Right renal cortex interstitium (tissue), 3 donors: Measurements from ENCODE around the gene WDR91. TPM values are rescaled to one million over a fixed set of nuclear protein-coding genes. Genes with fewer than 3 reads are reported as not detected.
"Not testable (repeated sequence)": the region's sequence is repeated elsewhere in the genome, so short reads cannot be mapped to it uniquely, and the experiment has no call there.

Experiments
- DNase-seq, 3 donors: peaks; one replicate each; pipeline ENCODE4 v3.0.0-alpha.2; 2013; ENCODE audit warnings: low read depth in 3 of 3, low spot score in 2 of 3
- polyA plus RNA-seq, 3 donors: library from polyadenylated mRNA; unstranded; fragments of 120-200 nt; gene quantifications; one replicate each; pipeline ENCODE4 v1.2.1, GENCODE V29; 2013; ENCODE audit not compliant: insufficient read length in 3 of 3

The WDR91 gene
- polyA plus RNA-seq, 3 donors: 43.8 to 49.5 (median 45.9) TPM

DNA sequence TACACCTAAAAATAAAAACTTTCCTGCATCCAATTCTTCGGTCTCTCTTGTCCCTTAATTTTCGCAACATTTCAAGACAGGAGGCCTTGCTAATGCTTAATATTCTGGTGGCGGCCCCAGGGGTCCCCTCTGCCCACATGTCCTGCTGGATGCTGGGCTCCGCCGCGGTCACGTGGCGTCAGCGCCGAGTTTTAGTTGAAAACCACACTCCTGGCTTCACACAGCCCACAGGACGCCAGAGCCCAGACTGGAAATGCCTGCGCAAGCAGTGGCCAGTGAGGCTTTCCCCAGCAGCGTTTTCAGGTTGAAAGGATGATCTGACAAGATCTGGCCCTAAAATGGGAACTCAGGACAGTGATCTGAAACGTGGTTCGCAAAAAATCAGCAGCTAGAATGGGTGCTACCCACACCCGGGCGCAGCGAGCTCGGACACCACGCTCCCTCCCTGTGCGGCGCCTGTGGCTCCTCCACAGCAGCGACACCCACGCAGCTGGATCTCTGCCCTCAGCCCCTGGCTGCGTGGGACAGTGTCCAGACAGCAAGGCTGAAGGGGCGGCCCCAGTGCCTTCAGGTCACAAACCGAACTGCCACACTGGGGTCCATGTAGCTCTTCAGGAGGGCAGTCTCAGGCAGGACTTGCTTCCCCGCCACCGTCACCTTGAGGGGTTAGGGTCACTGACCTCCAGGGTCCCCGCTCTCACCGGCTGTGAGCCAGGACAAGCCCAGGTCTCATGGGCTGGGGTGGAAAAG lies 29.2 kb downstream of the WDR91 start:
- no peak for DNase-seq

DNA sequence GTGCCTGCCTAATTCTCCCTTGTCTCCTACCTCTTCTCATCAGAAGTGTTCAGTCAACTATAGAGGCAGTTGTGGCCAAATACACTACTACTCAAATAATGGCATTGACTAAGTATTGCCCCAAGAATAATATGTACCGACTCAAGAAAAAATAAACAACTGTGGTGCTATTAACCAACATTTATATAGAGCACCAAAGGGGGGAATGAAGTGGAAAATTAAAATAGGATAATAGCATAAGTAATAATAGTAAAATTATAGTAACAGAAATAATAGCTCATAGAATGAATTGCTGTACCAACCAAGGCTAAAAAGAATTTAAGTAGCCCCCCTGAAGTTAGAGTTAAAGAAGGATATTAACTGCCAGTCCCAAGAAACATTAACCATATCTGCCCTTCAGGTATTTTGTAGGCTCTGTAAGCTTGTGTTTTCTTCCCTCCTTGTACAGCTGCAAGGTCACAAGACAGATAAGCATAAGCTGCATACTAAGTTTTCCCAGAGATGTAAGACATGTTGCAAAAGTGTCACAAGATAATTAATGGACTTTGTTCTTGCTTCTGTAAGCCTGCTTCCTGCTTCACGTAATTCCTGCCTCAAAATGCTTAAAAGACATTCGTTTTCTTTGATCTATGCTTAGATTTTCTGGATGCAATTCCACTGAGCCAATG lies 29.9 kb downstream of the WDR91 start:
- no peak for DNase-seq

DNA sequence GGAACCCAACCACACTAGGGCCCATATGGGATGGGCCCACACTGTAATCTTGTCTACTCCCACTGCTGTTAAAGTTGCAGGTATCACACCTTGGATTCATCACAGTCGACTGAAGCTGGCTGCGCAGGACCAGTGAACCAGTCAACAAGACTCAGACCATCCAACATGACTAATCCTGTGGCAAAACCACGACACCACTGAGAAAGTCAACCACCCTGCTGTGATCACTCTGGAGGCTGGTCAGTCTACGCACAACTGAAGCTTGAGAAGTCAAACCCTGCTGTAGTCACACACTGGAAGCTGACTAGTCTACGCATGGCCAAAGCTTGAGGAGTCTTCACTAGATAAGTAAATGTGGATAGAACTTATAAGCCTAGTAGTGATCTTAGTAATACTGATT lies 31.2 kb downstream of the WDR91 start:
- no peak for DNase-seq

DNA sequence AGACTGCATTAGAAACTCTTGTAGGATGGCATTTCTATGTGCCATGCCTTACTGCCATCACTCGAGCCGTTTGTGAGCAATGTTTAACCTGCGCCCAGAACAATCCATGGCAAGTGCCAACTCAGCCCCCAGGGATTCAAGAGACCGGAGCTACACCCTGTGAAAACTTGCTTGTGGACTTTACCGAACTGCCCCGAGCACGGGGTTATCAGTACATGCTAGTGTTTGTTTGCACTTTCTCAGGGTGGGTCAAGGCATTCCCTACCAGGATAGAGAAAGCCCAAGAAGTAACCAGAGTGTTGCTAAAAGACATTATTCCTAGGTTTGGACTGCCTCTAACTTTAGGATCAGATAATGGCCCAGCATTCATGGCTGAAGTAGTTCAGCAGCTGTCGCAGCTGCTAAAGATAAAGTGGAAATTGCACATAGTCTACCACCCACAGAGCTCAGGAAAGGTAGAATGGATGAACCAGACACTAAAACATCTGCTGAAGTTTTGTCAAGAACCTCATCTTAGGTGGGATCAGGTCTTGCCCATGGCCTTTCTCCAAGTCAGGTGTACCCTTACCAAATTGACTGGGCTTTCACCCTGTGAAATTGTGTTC lies 31.9 kb downstream of the WDR91 start:
- no peak for DNase-seq

DNA sequence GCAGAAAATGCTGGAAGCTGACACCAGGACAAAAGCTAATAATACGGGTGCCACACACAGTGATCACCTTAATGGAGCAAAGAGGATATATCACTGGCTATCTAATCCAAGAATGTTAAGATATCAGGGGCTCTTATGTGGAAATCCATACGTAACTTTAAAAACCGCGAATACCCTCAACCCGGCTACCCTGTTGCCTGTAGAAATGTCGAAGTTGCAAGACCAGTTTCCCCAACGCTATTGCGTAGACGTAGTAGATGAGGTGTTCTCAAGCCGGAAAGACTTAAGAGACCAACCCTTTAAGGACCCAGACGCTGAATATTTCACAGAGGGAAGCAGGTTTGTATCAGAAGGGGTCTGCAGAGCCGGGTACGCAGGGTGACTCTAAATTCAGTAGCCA lies 33.0 kb downstream of the WDR91 start:
- DNase-seq: no peak

DNA sequence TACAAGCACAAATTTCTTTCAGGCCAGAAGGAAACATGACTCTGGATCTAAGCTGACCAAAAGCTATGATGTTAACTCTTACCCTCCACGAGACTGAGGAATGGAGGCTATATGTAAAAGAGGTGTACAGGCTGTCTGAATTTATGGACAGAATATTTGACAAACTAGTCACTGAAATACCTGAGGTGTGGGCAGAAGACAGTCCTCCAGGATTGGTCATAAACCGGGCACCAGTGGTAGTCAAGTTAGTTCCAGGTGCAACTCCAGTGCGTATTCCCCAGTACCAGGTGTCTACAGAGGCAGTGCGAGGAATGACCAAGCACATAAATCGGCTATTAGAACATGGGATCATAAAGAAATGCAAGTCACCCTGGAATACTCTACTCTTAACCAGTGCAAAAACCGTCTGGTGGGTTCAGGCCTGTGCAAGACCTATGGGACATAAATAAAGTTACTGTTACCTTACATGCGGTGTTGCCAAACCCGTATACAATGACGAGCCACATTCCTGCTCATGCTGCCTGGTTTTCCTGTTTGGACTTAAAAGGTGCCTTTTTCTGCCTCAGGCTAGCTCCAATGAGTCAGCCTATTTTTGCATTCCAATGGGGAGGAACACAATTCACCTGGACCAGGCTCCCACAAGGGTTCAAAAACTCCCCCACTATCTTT lies 34.2 kb downstream of the WDR91 start:
- no peak for DNase-seq

DNA sequence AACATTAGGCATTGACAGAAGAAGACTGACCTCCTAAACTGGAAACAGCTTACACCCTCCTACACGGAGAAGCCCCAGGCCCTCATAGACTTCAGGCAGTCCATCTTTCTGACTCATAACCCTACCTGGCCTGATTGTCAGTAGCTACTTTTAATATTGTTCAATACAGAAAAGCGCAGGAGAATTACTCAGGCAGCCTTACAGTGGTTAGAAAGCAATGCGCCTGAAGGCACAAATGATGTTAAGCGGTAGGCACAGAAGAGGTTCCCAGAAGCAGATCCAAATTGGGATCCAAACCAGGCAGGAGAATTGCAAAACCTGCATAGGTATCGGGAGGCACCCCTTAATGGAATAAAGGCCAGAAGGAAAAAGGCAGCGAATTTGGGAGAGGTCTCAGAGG lies 35.4 kb downstream of the WDR91 start:
- no peak for DNase-seq

DNA sequence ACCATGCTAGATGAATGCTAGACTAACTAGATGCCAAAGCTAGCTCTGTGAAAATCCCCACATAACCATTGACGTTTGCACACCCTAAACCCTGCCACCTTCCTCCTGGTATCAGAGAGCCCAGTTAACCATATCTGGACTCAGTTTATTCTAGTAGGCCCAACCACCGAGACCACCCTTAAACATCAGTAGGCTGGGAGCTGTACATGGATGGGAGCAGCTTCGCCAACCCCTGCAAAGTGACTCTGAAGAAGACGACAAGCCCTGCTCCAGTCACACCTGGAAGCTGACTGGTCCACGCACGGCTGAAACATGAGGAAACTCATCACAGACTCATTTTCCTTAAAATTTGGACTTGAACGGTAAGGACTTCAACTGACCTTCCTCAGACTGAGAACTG lies 36.4 kb downstream of the WDR91 start:
- DNase-seq: no peak

DNA sequence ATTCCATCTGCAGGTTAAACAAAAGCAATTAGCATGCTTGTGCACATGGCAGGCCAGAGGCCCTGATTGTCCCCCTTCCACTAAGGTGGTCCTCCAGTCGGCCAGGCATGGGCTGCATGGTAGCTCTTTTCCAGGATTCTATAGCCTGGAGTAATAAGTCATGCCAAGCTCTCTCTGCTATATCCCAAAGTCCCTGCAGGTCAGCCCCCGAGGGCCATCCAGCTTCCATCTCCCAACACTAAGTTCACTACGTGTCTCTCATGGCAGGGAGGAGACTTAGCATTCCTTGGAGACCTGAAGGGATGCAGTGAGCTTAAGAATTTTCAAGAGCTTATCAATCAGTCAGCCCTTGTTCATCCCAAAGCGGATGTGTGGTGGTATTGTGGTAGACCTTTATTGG lies 37.4 kb downstream of the WDR91 start:
- DNase-seq: not testable (repeated sequence)

DNA sequence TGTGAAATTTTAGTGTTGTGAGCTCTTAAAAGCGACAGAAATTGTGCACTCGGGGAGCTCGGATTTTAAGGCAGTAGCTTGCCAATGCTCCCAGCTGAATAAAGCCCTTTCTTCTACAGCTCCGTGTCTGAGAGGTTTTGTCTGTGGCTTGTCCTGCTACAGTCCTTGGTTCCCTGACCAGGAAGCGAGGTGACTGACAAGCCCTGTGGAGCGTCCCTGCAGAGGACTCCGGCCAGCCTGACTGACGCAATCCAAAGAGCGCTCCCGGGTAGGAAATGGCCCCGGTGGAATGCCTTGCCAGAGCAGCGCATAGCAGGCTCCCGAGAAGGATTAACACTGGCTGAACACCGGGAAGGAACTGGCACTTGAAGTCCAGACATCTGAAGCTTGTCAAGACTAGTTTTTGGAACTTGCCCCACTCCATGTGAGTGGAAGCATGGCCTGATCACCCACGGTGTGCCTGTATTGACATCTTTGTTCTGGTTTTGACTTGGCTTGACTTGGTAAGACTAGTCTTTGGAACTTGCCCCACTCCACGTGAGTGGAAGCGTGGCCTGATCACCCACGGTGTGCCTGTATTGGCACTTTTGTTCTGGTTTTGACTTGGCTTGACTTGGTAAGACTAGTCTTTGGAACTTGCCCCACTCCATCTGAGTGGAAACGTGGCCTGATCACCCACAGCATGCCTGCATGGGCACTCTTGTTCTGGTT lies 39.6 kb downstream of the WDR91 start:
- DNase-seq: not testable (repeated sequence)

DNA sequence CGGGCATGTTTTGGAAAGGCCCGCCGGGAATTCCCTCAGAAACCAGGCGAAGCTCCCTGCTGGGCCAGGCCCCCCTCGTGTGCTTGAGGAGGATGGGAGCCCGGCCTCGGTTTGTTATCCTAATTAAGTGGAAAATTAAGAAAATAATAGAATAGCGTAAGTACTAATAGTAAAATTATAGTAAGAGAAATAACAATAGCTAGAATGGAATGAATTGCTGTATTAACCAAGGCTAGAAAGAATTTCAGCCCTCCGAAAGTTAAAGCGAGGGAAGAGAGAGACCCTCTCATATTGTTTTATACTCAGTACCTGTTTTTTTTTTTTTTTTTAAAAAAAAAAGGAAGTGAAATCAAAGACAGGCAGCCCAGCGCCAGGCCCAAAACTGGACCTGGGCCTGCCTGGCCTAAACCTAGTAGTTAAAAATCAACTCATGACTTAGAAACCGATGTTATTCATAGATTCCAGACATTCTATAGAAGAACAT lies 40.3 kb downstream of the WDR91 start:
- not testable (repeated sequence) for DNase-seq

DNA sequence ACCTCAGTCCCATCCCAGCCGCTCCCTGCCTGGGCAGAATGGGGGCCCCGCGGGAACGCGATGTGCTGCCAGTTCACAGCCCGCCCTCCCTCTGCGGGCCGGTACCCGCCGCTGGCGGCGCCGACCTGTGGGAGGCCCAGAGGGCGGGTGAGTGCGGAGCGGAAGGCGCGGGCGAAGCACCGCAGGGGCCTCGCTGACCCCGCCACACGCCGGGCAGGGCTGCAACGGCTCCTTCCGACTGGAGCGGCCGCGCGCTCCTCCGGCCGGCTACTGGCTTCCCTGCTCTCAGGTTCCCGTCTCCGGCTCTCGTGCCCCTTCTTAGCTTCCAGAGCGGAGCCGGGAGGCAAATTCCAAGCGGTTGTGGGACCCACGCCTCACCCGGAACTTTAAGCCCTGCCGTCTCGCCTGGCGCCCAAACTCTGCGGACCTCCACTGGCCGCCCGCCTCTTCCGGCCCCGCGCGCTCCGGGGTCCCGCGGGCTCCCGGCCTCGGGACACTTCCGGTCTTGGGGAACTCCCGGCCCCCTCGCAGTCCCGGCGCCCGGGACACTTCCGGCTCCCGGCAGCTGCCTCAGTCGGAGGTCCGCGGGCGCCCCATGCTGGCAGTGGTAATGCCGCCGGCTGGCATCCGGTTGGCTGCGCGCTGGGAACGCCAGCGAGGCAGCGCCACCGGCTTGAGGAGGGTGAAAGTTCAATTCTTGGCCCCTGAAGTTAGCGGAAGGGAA lies 40.9 kb downstream of the WDR91 start, which contains the start of gene CYREN:
Gene CYREN (minus strand): TSS at position 434 of the 724 bp plus-strand sequence. CDS start 1,785 bp downstream, outside the sequence.
- DNase-seq: peak in 2 of 3 donors; percentile 85 to 86

DNA sequence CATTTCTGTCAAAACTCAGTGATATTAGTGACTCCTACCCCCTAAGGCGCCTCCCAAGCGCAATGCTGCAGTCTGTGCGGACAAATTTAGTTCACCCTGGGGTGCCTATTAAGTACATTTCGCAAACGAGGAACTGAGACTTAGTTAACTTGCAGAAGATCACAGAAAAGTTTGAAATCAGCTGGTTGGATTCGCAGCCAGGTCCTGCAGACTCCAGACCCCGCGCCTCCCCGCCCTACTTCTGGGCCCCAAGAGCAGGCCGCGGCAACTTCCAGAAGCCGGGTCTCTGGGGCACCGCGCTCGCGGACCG lies 41.4 kb downstream of the WDR91 start:
- no peak for DNase-seq

DNA sequence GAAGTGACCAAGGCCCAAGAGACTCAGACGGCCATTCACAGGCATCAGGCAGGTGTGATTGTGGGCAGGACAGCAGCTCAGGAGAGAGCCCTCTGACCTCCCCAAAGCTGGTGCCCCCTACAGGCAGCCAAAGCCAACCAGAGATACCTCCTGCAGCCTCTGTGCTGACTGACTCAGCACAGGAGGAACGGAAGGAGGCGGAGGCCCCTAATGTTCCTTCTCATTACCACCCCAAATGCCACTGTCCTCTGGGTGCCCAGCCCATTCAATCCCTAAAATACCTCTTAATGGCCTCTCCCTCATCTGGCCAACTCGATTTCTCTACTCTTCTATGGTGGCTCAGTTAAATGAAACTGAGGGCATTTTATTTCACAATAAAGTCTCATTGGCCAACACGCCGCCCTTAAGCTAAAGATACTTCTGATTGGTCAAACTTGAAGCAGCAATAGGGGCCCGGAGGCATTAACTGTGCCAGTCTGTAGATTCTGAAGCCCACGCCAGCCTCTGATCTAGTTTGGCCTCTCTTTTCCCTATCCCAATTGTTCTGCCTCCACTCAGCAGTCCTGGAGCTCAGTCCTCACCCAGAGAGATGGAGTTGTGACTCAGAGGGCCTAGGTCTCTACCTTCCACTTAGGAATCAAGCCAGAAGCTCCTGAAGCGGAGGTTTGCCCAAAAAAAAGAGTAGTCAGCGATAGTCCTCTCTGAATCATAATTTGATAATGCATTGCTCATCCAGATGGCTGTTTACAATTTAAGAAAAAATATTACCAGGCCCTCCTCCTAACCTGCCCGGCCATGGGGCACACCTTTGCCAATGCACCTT lies 42.0 kb downstream of the WDR91 start:
- no peak for DNase-seq

DNA sequence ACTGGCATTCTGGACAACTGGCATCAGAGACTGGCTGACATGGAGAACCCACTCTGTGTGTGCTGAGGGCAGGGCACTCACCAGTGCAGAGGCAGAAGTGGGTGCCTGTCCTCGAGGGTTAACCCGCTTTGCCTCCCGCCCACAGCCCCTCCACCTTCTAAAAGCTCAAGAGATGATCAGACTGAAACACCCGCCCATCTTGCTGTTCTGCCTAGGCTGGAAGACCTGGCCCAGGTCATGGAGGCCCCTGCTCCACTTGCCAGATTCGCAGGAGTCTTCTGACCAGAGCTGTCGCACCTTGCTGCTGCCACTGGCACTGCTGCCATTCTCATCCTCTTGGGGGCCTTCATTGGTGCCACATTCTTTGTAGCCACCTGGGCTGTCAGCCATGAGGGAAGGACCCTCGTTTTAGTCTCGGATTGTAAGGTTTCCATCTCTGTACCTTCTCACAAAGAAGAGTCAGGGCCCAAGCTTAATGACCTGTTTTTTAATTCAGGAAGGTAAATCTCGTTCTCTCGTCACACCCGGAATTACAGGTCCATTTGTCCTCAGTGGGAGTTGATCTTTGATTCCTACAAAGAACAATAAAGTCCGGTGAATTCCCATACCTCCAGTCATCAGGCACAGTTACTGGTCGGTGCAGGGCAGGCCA lies 42.7 kb downstream of the WDR91 start:
- no peak for DNase-seq

DNA sequence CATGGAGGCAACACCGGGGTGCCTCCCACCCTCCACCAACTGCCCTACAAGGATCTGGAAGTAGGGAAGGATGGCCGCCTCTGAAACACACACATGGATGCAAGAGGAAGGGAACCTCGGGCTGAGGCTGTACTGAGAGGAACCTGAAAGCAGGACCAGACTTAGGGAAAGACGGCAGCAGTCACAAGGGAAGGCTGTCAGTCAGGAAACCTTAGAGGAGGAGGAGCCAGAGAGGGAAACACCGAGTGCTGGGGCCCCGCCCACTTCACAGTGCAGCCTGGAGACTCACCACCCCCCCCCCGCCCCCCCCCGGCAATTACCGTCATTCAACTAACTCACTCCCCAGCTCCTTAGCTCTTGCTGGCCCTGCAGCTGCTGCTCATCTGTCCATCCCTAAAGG lies 43.3 kb downstream of the WDR91 start:
- DNase-seq: no peak

DNA sequence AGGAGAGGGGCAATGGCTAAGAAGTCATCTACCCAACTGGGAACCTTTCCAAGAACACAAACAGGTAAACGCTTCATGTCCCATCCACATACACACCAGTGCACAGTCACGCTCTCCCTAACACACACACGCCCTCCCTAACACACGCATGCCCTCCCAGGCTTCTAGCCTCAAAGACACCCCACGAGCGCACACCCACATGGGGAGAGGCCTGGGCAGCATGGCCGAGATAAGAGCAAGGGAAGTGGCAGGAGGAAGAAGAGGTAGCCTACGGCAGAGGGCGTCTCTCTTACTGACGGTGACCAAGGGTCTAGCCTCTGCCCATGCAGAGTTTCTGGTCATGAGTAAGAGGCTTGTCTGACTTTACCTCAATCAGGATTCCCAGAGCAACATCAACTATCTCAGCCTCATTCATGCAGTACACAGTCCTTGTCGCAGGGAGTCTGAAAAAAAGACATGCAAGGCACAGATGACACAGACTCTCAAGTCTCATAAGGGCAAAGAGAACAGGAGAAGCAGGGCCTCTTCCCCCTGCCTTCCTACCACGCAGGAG lies 43.9 kb downstream of the WDR91 start:
- DNase-seq: no peak

DNA sequence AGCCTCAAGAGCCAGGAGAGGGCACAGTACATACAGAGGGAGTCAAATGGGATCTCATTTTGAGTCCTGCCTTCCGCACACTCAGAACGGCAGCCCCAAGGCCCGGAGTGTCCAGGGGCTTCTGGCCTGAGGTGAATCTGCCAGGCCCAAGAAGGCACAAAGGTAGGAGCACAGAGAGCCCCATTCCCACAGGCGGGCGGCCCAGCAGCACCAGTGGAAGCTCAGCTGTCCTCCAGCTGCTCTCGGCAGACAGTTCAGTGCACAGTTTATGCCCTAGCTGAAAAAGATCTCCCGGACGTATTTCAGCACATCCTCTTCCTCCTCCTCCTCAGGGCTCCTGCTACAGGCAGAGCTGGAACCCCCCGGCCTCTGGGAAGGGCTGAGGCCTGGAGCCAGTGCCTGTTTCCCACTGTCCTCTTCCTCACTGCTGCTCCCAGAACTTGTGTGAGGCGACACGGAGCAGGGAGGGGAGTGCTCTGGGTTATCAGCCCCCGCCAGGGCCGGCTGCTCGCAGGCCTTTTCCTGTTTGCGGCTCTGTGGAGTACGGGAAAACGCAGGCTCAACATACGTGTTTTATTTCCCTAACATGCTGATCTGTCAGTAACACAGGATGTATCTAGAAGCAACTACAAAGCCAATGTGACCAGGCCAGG lies 44.9 kb downstream of the WDR91 start:
- no peak for DNase-seq
